Colonic mucosa (tissue), 4 donors: Measurements from ENCODE around the gene CNTN4. TPM values are rescaled to one million over a fixed set of nuclear protein-coding genes. Genes with fewer than 3 reads are reported as not detected.
A peak's percentile ranks its signal among the peaks of the same experiment; 100 is the strongest.

Experiments
- DNase-seq: peaks from one replicate; pipeline ENCODE4 v3.0.0-alpha.2; 2020
- H3K27ac ChIP-seq: fragments of 200-600 bp; one replicate; pipeline ENCODE4 v1.8.0; 2021
- H3K27me3 ChIP-seq: fragments of 200-600 bp; one replicate; pipeline ENCODE4 v1.8.0; 2021
- H3K36me3 ChIP-seq: fragments of 200-600 bp; one replicate; pipeline ENCODE4 v1.8.0; 2021
- H3K4me1 ChIP-seq: fragments of 200-600 bp; one replicate; pipeline ENCODE4 v1.8.0; 2021; ENCODE audit warnings: mild to moderate bottlenecking
- H3K4me3 ChIP-seq: fragments of 200-600 bp; one replicate; pipeline ENCODE4 v1.8.0; 2021
- H3K9ac ChIP-seq, 2 donors: one replicate each; pipeline ENCODE4 v1.7.0; 2013; ENCODE audit warnings: control low read depth in 2 of 2, low read depth in 2 of 2, low read length in 2 of 2
- H3K9me3 ChIP-seq: fragments of 200-600 bp; one replicate; pipeline ENCODE4 v1.8.0; 2021
- CTCF ChIP-seq: fragments of 200-600 bp; IDR thresholded peaks from one replicate; pipeline ENCODE4 v1.8.0; 2022; ENCODE audit warnings: antibody characterized with exemption, mild to moderate bottlenecking
- intact Hi-C: fragments of 100-400 bp; cut with DNase I; formaldehyde crosslinking; loops from one replicate; pipeline ENCODE4 v1.14.1; 2022
- total RNA-seq, 2 donors: library from RNA; stranded (reverse); fragmentation: NEBNext Ultra II Directional in 1 of 2; extraction: Animal tissue kit (Norgen Biotek cat#: 25700) in 1 of 2; gene quantifications; one replicate each; pipeline ENCODE4 v1.2.1, GENCODE V29; 2021
- donor health status: healthy.
- donor health status: DM: no; HTN: no; CAD: no.
- donor health status: DM: no; HTN: no; CAD: no.

CNTN4 gene
- total RNA-seq, 2 donors from 2014 or later = 8.2 to 19.1 TPM

GRCh38 chr3:2870724-2871333, 772.2 kb downstream of the CNTN4 start:
- DNase-seq = no peak
- Histone ChIP-seq H3K27ac (no peak overlapping the region), H3K27me3 (no peaks in the 10 kb centered on the region), H3K36me3 (no peaks in the 10 kb centered on the region), H3K4me3 (no peak overlapping the region), H3K4me1 (no peaks in the 10 kb centered on the region), H3K9ac (no peak overlapping the region), H3K9me3 (no peaks in the 10 kb centered on the region)
- intact Hi-C loops = no loop called here
- TF ChIP-seq CTCF = no peak

DNA sequence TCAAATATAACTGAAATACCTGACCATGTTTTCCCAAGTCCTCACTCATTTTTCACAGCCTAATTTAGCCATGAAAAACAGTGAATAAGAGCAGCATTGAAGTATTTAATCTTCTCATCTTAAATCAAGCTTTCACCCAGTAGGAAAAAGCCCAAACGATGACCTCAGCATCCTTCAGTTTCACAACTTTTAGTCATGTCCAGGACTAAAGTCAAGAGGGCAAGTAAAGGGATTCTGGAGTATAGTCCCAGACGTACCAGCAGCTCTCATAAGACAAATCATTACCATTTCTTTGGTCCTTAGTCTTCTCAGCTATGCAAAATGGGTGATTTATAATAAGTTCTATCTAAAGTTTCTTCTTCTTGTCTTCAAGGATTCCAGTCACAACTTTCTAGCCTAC, 774.2 kb downstream of the CNTN4 start:
- no peaks in the 10 kb centered on the region for H3K9me3 ChIP-seq
- intact Hi-C loops = no loop called here
- H3K4me3 ChIP-seq = no peak overlapping the region
- no peak overlapping the region for H3K9ac ChIP-seq
- no peaks in the 10 kb centered on the region for H3K4me1 ChIP-seq
- no peak for TF ChIP-seq CTCF
- H3K27me3 ChIP-seq = no peaks in the 10 kb centered on the region
- H3K27ac ChIP-seq = no peak overlapping the region
- no peaks in the 10 kb centered on the region for H3K36me3 ChIP-seq
- DNase-seq = peak; percentile 27

DNA sequence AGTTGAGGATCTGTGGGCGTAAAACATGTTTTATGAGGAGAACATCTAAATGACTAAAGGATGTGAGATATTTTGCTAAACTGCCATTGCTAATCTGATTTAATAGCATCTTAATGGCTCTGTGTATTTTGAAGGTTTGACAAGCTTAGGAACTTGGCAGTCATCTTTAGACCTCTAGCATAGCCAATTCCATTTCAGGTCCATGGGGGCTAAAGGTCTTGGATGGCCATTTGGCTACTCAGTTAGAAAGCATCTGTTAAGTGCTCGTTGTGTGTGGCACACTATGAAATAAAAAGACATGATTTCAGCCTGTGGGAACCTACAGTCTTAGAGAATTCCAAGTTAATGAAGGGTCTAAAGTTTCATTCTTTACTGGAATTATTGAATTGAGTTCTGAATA, 775.3 kb downstream of the CNTN4 start:
- H3K27ac ChIP-seq = no peak overlapping the region
- no peak for TF ChIP-seq CTCF
- no peak for DNase-seq
- intact Hi-C loops = no loop called here
- no peaks in the 10 kb centered on the region for H3K27me3 ChIP-seq
- H3K9ac ChIP-seq = no peak overlapping the region
- no peaks in the 10 kb centered on the region for H3K36me3 ChIP-seq
- H3K4me1 ChIP-seq = no peaks in the 10 kb centered on the region
- no peaks in the 10 kb centered on the region for H3K9me3 ChIP-seq
- no peak overlapping the region for H3K4me3 ChIP-seq

GRCh38 chr3:2875699-2876098, 777.0 kb downstream of the CNTN4 start:
- no peaks in the 10 kb centered on the region for H3K27me3 ChIP-seq
- H3K4me1 ChIP-seq = no peaks in the 10 kb centered on the region
- no peak overlapping the region for H3K27ac ChIP-seq
- no peaks in the 10 kb centered on the region for H3K9me3 ChIP-seq
- TF ChIP-seq CTCF = no peak
- DNase-seq = no peak
- intact Hi-C loops = no loop called here
- H3K36me3 ChIP-seq = no peaks in the 10 kb centered on the region
- H3K9ac ChIP-seq = no peak overlapping the region
- no peak overlapping the region for H3K4me3 ChIP-seq

DNA sequence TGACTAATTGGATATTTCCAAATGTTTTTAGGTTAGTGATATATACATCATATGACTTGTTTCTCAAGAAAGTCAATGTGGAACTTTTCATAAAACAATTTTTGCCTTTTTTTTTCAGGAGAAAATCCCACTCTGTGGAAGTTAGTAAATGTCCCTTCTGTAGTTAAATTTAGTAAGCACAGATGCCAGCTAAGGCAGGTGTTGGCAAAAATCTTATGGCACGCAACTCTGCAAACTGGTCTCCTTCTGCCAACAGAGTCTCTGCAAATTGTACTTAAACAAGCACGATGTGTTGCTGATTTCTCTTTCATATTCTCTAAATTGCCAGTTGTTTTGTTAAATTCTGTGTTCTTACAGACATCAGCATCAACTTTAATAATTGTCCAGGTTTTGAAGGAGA, 777.7 kb downstream of the CNTN4 start:
- Histone ChIP-seq H3K9me3 (no peaks in the 10 kb centered on the region), H3K27me3 (no peaks in the 10 kb centered on the region), H3K36me3 (no peaks in the 10 kb centered on the region), H3K4me1 (no peaks in the 10 kb centered on the region), H3K27ac (no peak overlapping the region), H3K9ac (no peak overlapping the region), H3K4me3 (no peak overlapping the region)
- no peak for DNase-seq
- TF ChIP-seq CTCF = no peak
- intact Hi-C loops = no loop called here

DNA sequence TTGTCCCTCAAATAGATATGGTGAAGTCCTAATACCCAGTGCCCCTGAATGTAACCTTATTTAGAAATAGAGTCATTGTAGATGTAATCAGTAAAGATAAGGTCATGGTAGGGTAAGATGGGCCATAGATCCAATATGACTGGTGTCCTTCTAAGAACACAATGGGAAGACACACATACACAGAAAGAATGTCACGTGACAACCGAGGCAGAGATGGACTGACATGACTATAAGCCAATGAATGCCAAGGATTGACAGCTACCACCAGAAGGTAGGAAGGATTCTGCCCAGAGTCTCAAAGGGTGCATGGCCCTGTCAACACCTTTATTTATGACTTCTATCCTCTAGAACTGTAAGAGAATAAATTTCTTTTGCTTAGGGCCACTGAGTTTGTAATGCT, 780.4 kb downstream of the CNTN4 start:
- no peaks in the 10 kb centered on the region for H3K9me3 ChIP-seq
- H3K9ac ChIP-seq = no peak overlapping the region
- no peak for TF ChIP-seq CTCF
- no peaks in the 10 kb centered on the region for H3K36me3 ChIP-seq
- no peak for DNase-seq
- no peaks in the 10 kb centered on the region for H3K27me3 ChIP-seq
- no peaks in the 10 kb centered on the region for H3K4me1 ChIP-seq
- intact Hi-C loops = no loop called here
- H3K27ac ChIP-seq = no peak overlapping the region
- H3K4me3 ChIP-seq = no peak overlapping the region
